Measurements from ENCODE around the gene ZNF367. TPM values are rescaled to one million over a fixed set of nuclear protein-coding genes. Genes with fewer than 3 reads are reported as not detected.

Gene ZNF367
- total and polyA plus RNA-seq, 4 donors = 1.0 to 3.3 (median 2.1) TPM

- H3K9me3 ChIP-seq (ENCODE audit: control insufficient read depth in 4 of 4, insufficient read depth in 3 of 4, low read length in 3 of 4) = no peaks in the 10 kb centered on the region
- H3K4me1 ChIP-seq (ENCODE audit: control insufficient read depth in 5 of 5, insufficient read depth in 5 of 5, low read length in 5 of 5) = peaks cover 0 to 6% (median 0%) of the 10 kb centered on the region in 5 donors
- H3K4me3 ChIP-seq = no peak overlapping the region
- ATAC-seq (ENCODE audit: insufficient read depth, low FRiP score) (no peak), DNase-seq (peak in 1 of 3 donors; percentile 27)
- no peak overlapping the region for H3K9ac ChIP-seq (ENCODE audit: insufficient read depth in 1 of 2, low read length in 2 of 2)
- H3K27ac ChIP-seq (ENCODE audit: low read depth in 1 of 2, low read length in 1 of 2) = no peak overlapping the region
- 32 to 60% methylated on average over 7 of the region's 7 CpGs for WGBS, 2 donors
- H3K27me3 ChIP-seq (ENCODE audit: control insufficient read depth in 3 of 3, insufficient read depth in 3 of 3, low read length in 2 of 3) = no peaks in the 10 kb centered on the region
- TF ChIP-seq CTCF (IDR thresholded peaks at IDR 0.05; ENCODE audit: control extremely low read depth, extremely low read depth) = no peak
- peaks cover 0 to 9% (median 0%) of the 10 kb centered on the region in 4 donors for H3K36me3 ChIP-seq (ENCODE audit: control insufficient read depth in 4 of 4, insufficient read depth in 4 of 4, low read length in 4 of 4)
These were observed 4.6 kb downstream of the ZNF367 start for GRCh38 chr9:96413302-96414221.

GRCh38 chr9:96412174-96412913 is 5.8 kb downstream of the ZNF367 start:
- 85 to 86% methylated on average over 8 of the region's 8 CpGs for WGBS, 2 donors
- H3K9me3 ChIP-seq (ENCODE audit: control insufficient read depth in 4 of 4, insufficient read depth in 3 of 4, low read length in 3 of 4) = no peaks in the 10 kb centered on the region
- H3K27me3 ChIP-seq (ENCODE audit: control insufficient read depth in 3 of 3, insufficient read depth in 3 of 3, low read length in 2 of 3) = no peaks in the 10 kb centered on the region

GRCh38 chr9:96411129-96411838 is 6.9 kb downstream of the ZNF367 start:
- Histone ChIP-seq H3K27me3 (ENCODE audit: control insufficient read depth in 3 of 3, insufficient read depth in 3 of 3, low read length in 2 of 3) (no peaks in the 10 kb centered on the region), H3K9ac (ENCODE audit: insufficient read depth in 1 of 2, low read length in 2 of 2) (no peak overlapping the region), H3K4me3 (no peak overlapping the region), H3K36me3 (ENCODE audit: control insufficient read depth in 4 of 4, insufficient read depth in 4 of 4, low read length in 4 of 4) (peaks cover 0 to 6% (median 0%) of the 10 kb centered on the region in 4 donors), H3K27ac (ENCODE audit: low read depth in 1 of 2, low read length in 1 of 2) (no peak overlapping the region), H3K4me1 (ENCODE audit: control insufficient read depth in 5 of 5, insufficient read depth in 5 of 5, low read length in 5 of 5) (no peaks in the 10 kb centered on the region), H3K9me3 (ENCODE audit: control insufficient read depth in 4 of 4, insufficient read depth in 3 of 4, low read length in 3 of 4) (no peaks in the 10 kb centered on the region)
- no peak for TF ChIP-seq CTCF (IDR thresholded peaks at IDR 0.05; ENCODE audit: control extremely low read depth, extremely low read depth)
- DNase-seq (no peak), ATAC-seq (ENCODE audit: insufficient read depth, low FRiP score) (no peak)
- 87 to 92% methylated on average over 5 of the region's 5 CpGs for WGBS, 2 donors

More at GRCh38 chr9:96412174-96412913, 5.8 kb downstream of the ZNF367 start:
- ATAC-seq (ENCODE audit: insufficient read depth, low FRiP score) (no peak), DNase-seq (no peak)
- TF ChIP-seq CTCF (IDR thresholded peaks at IDR 0.05; ENCODE audit: control extremely low read depth, extremely low read depth) = no peak
- Histone ChIP-seq H3K36me3 (ENCODE audit: control insufficient read depth in 4 of 4, insufficient read depth in 4 of 4, low read length in 4 of 4) (peaks cover 0 to 9% (median 0%) of the 10 kb centered on the region in 4 donors), H3K9ac (ENCODE audit: insufficient read depth in 1 of 2, low read length in 2 of 2) (no peak overlapping the region), H3K27ac (ENCODE audit: low read depth in 1 of 2, low read length in 1 of 2) (no peak overlapping the region), H3K4me1 (ENCODE audit: control insufficient read depth in 5 of 5, insufficient read depth in 5 of 5, low read length in 5 of 5) (peaks cover 0 to 6% (median 0%) of the 10 kb centered on the region in 5 donors), H3K4me3 (no peak overlapping the region)

All from lung (tissue), 12 donors.